A549 (cell line): Measurements from ENCODE around the gene FAM89B. TPM values are rescaled to one million over a fixed set of nuclear protein-coding genes. Genes with fewer than 3 reads are reported as not detected.

ENCODE experiments used
- ATAC-seq, 2 experiments: fragments of 200-7000 bp in 1 of 2; fragments of >200 bp in 1 of 2; cut with Nextera tagmentation in 1 of 2; cut with Tn5 transposase in 1 of 2; 3 replicates each; pipeline versions ENCODE4 v1.8.0 to v1.9.1; 2018 to 2020; ENCODE audit warnings: mild to moderate bottlenecking in 1 of 2, moderate library complexity in 1 of 2
- CTCF ChIA-PET: fragments of 300-600 bp; sonication (Branson Sonifier 250); formaldehyde crosslinking; extraction: SDS; loops from one replicate; lab custom pipeline; 2021; ENCODE audit warnings: antibody characterized with exemption, inconsistent platforms; lab: Yijun Ruan, JAX
- POLR2A ChIA-PET: fragments of 350-600 bp; formaldehyde crosslinking; extraction: SDS; loops from one replicate; lab custom pipeline; 2021; ENCODE audit warnings: antibody characterized with exemption, inconsistent platforms; lab: Yijun Ruan, JAX
- DNase-seq, 2 experiments: peaks; one replicate each; pipeline versions ENCODE4 v3.0.0 to v3.0.0-alpha.2; 2011 to 2016; ENCODE audit warnings: low read depth in 1 of 2, low spot score in 1 of 2
- FAIRE-seq: peaks from 2 replicates; lab custom pipeline; 2011; peaks lifted over from hg19 to GRCh38; lab: Jason Lieb, UNC
- H3K27ac ChIP-seq, 2 experiments: fragments of >200 bp; sonication (Bioruptor Twin); formaldehyde crosslinking; 3 replicates each; pipeline ENCODE4 v1.5.1; 2016 to 2017
- H3K4me1 ChIP-seq: fragments of >200 bp; sonication (Bioruptor Twin); formaldehyde crosslinking; 3 replicates; pipeline ENCODE4 v1.6.1; 2016
- H3K4me2 ChIP-seq: fragments of >200 bp; sonication (Bioruptor Twin); formaldehyde crosslinking; 3 replicates; pipeline ENCODE4 v1.6.1; 2016
- H3K4me3 ChIP-seq: fragments of >200 bp; sonication (Bioruptor Twin); formaldehyde crosslinking; 3 replicates; pipeline ENCODE4 v1.5.1; 2016
- H3K9me3 ChIP-seq: fragments of >200 bp; sonication (Bioruptor Twin); formaldehyde crosslinking; 3 replicates; pipeline ENCODE4 v1.6.1; 2016
- ATOH8 ChIP-seq: fragments of 250-450 bp; sonication (Bioruptor Pico); IDR thresholded peaks from 2 replicates; pipeline ENCODE4 v1.5.0; 2020; ENCODE audit warnings: low read depth, mild to moderate bottlenecking, moderate library complexity
- BCL3 ChIP-seq: fragments of >200 bp; sonication (Bioruptor Twin); formaldehyde crosslinking; IDR thresholded peaks from 3 replicates; pipeline ENCODE4 v1.6.1; 2016
- BHLHE40 ChIP-seq: IDR thresholded peaks from 2 replicates; pipeline ENCODE4 v1.6.1; 2012; ENCODE audit warnings: low read depth, low read length, inconsistent platforms
- E2F6 ChIP-seq: IDR thresholded peaks from 2 replicates; pipeline ENCODE4 v1.6.1; 2012; ENCODE audit warnings: low read depth, borderline replicate concordance
- EHF ChIP-seq: fragments of 250-450 bp; sonication (Bioruptor Pico); IDR thresholded peaks from 2 replicates; pipeline ENCODE4 v1.5.0; 2020; ENCODE audit warnings: mild to moderate bottlenecking
- ESRRA ChIP-seq: fragments of 150-350 bp; IDR thresholded peaks from 2 replicates; pipeline ENCODE4 v1.6.1; 2014; ENCODE audit warnings: mild to moderate bottlenecking, low read length, borderline replicate concordance
- FOSL2 ChIP-seq, 2 experiments: fragments of 450-650 bp in 1 of 2; fragments of >200 bp in 1 of 2; sonication (Bioruptor Twin) in 1 of 2; formaldehyde crosslinking; IDR thresholded peaks; 2 replicates each; pipeline versions ENCODE4 v1.5.0 to v1.6.1; 2016 to 2020; ENCODE audit warnings: mild to moderate bottlenecking in 1 of 2, moderate library complexity in 1 of 2
- GATA3 ChIP-seq: IDR thresholded peaks from 2 replicates; pipeline ENCODE4 v1.6.1; 2012; ENCODE audit warnings: borderline replicate concordance
- HOXB13 ChIP-seq: fragments of 250-450 bp; sonication (Bioruptor Pico); IDR thresholded peaks from 2 replicates; pipeline ENCODE4 v1.5.0; 2020; ENCODE audit warnings: low read depth, mild to moderate bottlenecking, moderate library complexity
- KDM5A ChIP-seq: fragments of 200-600 bp; sonication (generic); IDR thresholded peaks from 2 replicates; pipeline ENCODE4 v1.6.1; 2016; ENCODE audit warnings: antibody characterized with exemption, mild to moderate bottlenecking
- MYC ChIP-seq: IDR thresholded peaks from 2 replicates; pipeline ENCODE4 v1.6.1; 2012; ENCODE audit warnings: mild to moderate bottlenecking, inconsistent platforms, low read length, improper control_type of control experiment, borderline replicate concordance
- NR3C1 ChIP-seq: fragments of >200 bp; sonication (Bioruptor Twin); formaldehyde crosslinking; IDR thresholded peaks from 3 replicates; pipeline ENCODE4 v1.6.1; 2017
- POLR2A ChIP-seq: IDR thresholded peaks from 2 replicates; pipeline ENCODE4 v1.6.1; 2012; ENCODE audit warnings: mild to moderate bottlenecking, low read length
- POLR2AphosphoS2 ChIP-seq: conservative IDR thresholded peaks from 2 replicates; pipeline ENCODE4 v1.6.1; 2012; ENCODE audit warnings: low read length, improper control_type of control experiment, inconsistent platforms
- RARB ChIP-seq: fragments of 250-450 bp; sonication (Bioruptor Pico); IDR thresholded peaks from 2 replicates; pipeline ENCODE4 v1.8.0; 2021; ENCODE audit warnings: mild to moderate bottlenecking, moderate library complexity
- RFX5 ChIP-seq: fragments of 450-650 bp; IDR thresholded peaks from 2 replicates; pipeline ENCODE4 v1.7.1; 2014; ENCODE audit warnings: antibody characterized with exemption, mild to moderate bottlenecking, moderate library complexity
- SREBF2 ChIP-seq: fragments of 450-650 bp; IDR thresholded peaks from 2 replicates; pipeline ENCODE4 v1.6.1; 2014; ENCODE audit warnings: mild to moderate bottlenecking, moderate library complexity
- ZC3H11A ChIP-seq: fragments of 450-650 bp; IDR thresholded peaks from 2 replicates; pipeline ENCODE4 v1.6.1; 2014; ENCODE audit warnings: antibody characterized with exemption, mild to moderate bottlenecking
- ZFP36 ChIP-seq: fragments of 450-650 bp; IDR thresholded peaks from 2 replicates; pipeline ENCODE4 v1.6.1; 2014; ENCODE audit warnings: borderline replicate concordance; ENCODE audit not compliant: partially characterized antibody
- WGBS: methylation state at CpG from one replicate; pipeline ENCODE4 v1.1.6; 2017; ENCODE audit errors: missing lambda C conversion rate; 5-methylcytosine and 5-hydroxymethylcytosine counted together
- polyA plus RNA-seq, 4 experiments: library from polyadenylated mRNA; depleted of rRNA in 3 of 4; stranded (reverse); fragments of >200 nt; fragmentation: RNase III in 1 of 4; extraction: RNeasy Plus Mini Kit Qiagen cat#74134 plus additional on column Dnase treatment in 1 of 4; gene quantifications; 2 replicates in 3 of 4; 3 replicates in 1 of 4; pipeline ENCODE4 v1.2.3, GENCODE V29; 2011 to 2017
- TF ChIP-seq, protein P1 (sequence below): fragments of 150-350 bp; IDR thresholded peaks from 2 replicates; pipeline ENCODE4 v1.6.1; 2014; ENCODE audit warnings: low read depth, mild to moderate bottlenecking, low read length
- TF ChIP-seq, protein P2 (sequence below): fragments of >200 bp; sonication (Bioruptor Twin); formaldehyde crosslinking; IDR thresholded peaks from 3 replicates; pipeline ENCODE4 v1.5.1; 2016
- TF ChIP-seq, protein P3 (sequence below): IDR thresholded peaks from 2 replicates; pipeline ENCODE4 v1.6.1; 2012

FAM89B gene
- polyA plus RNA-seq, 2 of the 4 experiments (the other 2 are of a cell fraction) = 13.5 to 23.9 TPM

- ChIA-PET CTCF (interaction anchor here (0.8 to 16.3 kb wide), 10 partner anchors 9 to 146 kb away, joined by 3 to 393 read pairs (median 6); partner anchors contain the start of genes FAM89B and ZNRD2), POLR2A (interaction anchor here (0.5 to 4.1 kb wide), 10 partner anchors 8 to 140 kb away, joined by 3 to 51 read pairs (median 4); partner anchors contain the start of genes FAM89B, PCNX3, SCYL1 and ZNRD2)
- DNase-seq = peak; percentile 74 to 86
- Histone ChIP-seq H3K4me1 (peaks cover 52% of the 10 kb centered on the region), H3K9me3 (no peaks in the 10 kb centered on the region), H3K4me2 (peak overlapping the region; percentile 98), H3K27ac (peak overlapping the region; percentile 94 to 99), H3K4me3 (no peak overlapping the region)
- TF ChIP-seq GATA3 (0 out of 2 replicates have a peak, but pooled peaks have one; percentile 7), POLR2A (peak; percentile 45; the same call in 1 of the 2 replicates), BCL3 (no peak), FOSL2 (IDR thresholded peaks at IDR 0.05) (no peak), FOSL2 (CRISPR knock-in tag; IDR thresholded peaks at IDR 0.05) (peak; percentile 16; the same call in 1 of the 2 replicates), ESRRA (no peak), POLR2AphosphoS2 (no peak), RARB (CRISPR knock-in tag) (no peak)
- 10% methylated on average over 14 of the region's 15 CpGs for WGBS
- ATAC-seq = peak; percentile 52 to 67
- FAIRE-seq = peak; percentile 59
Observed at GRCh38 chr11:65560555-65561418, 11.6 kb upstream of the FAM89B start.

DNA sequence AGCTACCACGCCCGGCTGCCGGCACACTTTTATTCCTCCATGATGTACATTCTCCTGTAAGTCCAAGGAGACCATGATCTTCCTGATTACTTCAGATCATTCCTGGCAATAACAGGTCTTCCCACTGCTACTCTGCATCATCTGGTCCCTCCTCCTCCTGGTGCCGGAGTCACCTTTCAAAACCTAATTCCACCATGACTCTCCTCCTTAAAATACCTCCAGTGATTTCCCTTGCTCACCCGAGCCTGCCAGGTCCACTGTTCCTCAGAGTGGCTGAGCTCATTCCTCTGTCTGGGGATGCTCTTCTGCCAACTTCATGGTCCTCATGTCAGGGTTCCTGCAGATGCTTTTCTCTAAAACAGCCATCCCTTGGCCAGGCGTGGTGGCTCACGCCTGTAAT lies 10.3 kb upstream of the FAM89B start:
- ATAC-seq = no peak
- FAIRE-seq = no peak
- no peak for DNase-seq
- Histone ChIP-seq H3K9me3 (no peaks in the 10 kb centered on the region), H3K4me1 (peaks cover 43% of the 10 kb centered on the region), H3K27ac (peak overlapping the region; percentile 94 to 99; a peak in 4 of 6 replicates), H3K4me2 (no peak overlapping the region; the same call in 2 of the 3 replicates), H3K4me3 (no peak overlapping the region)
- 87% methylated on average over 7 of the region's 7 CpGs for WGBS
- ChIA-PET POLR2A (interaction anchor here (4.1 kb wide), 1 partner anchor 9 kb away, joined by 51 read pairs; the partner anchor contains the start of genes FAM89B and ZNRD2), CTCF (interaction anchor here (0.7 to 16.3 kb wide), 6 partner anchors 10 to 52 kb away, joined by 4 to 393 read pairs (median 17); partner anchors contain the start of genes EHBP1L1, FAM89B and ZNRD2)
- TF ChIP-seq EHF (CRISPR knock-in tag) (no peak), BHLHE40 (no peak), ATOH8 (no peak), E2F6 (no peak), FOSL2 (IDR thresholded peaks at IDR 0.05) (no peak), FOSL2 (CRISPR knock-in tag; IDR thresholded peaks at IDR 0.05) (no peak), RARB (CRISPR knock-in tag) (no peak), HOXB13 (no peak), ZFP36 (no peak), ZC3H11A (no peak), SREBF2 (no peak), MYC (no peak), NR3C1 (no peak), KDM5A (no peak), RFX5 (no peak)
- TF ChIP-seq, protein P1, sequence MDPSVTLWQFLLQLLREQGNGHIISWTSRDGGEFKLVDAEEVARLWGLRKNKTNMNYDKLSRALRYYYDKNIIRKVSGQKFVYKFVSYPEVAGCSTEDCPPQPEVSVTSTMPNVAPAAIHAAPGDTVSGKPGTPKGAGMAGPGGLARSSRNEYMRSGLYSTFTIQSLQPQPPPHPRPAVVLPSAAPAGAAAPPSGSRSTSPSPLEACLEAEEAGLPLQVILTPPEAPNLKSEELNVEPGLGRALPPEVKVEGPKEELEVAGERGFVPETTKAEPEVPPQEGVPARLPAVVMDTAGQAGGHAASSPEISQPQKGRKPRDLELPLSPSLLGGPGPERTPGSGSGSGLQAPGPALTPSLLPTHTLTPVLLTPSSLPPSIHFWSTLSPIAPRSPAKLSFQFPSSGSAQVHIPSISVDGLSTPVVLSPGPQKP = no peak
- TF ChIP-seq, protein P2, sequence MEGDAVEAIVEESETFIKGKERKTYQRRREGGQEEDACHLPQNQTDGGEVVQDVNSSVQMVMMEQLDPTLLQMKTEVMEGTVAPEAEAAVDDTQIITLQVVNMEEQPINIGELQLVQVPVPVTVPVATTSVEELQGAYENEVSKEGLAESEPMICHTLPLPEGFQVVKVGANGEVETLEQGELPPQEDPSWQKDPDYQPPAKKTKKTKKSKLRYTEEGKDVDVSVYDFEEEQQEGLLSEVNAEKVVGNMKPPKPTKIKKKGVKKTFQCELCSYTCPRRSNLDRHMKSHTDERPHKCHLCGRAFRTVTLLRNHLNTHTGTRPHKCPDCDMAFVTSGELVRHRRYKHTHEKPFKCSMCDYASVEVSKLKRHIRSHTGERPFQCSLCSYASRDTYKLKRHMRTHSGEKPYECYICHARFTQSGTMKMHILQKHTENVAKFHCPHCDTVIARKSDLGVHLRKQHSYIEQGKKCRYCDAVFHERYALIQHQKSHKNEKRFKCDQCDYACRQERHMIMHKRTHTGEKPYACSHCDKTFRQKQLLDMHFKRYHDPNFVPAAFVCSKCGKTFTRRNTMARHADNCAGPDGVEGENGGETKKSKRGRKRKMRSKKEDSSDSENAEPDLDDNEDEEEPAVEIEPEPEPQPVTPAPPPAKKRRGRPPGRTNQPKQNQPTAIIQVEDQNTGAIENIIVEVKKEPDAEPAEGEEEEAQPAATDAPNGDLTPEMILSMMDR = no peak
- TF ChIP-seq, protein P3, sequence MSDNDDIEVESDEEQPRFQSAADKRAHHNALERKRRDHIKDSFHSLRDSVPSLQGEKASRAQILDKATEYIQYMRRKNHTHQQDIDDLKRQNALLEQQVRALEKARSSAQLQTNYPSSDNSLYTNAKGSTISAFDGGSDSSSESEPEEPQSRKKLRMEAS = no peak
